A549 (cell line): ENCODE measurements around the gene ARHGAP23. TPM values are rescaled to one million over a fixed set of nuclear protein-coding genes. Genes with fewer than 3 reads are reported as not detected.
A peak's percentile ranks its signal among the peaks of the same experiment; 100 is the strongest.
"Not testable (repeated sequence)": the region's sequence is repeated elsewhere in the genome, so short reads cannot be mapped to it uniquely, and the experiment has no call there.

Experiments
- ATAC-seq, 2 experiments: fragments of 200-7000 bp in 1 of 2; fragments of >200 bp in 1 of 2; cut with Nextera tagmentation in 1 of 2; cut with Tn5 transposase in 1 of 2; 3 replicates each; pipeline versions ENCODE4 v1.8.0 to v1.9.1; 2018 to 2020; ENCODE audit warnings: mild to moderate bottlenecking in 1 of 2, moderate library complexity in 1 of 2
- CTCF ChIA-PET: fragments of 300-600 bp; sonication (Branson Sonifier 250); formaldehyde crosslinking; extraction: SDS; loops from one replicate; lab custom pipeline; 2021; ENCODE audit warnings: antibody characterized with exemption, inconsistent platforms; lab: Yijun Ruan, JAX
- POLR2A ChIA-PET: fragments of 350-600 bp; formaldehyde crosslinking; extraction: SDS; loops from one replicate; lab custom pipeline; 2021; ENCODE audit warnings: antibody characterized with exemption, inconsistent platforms; lab: Yijun Ruan, JAX
- DNase-seq, 2 experiments: peaks; one replicate each; pipeline versions ENCODE4 v3.0.0 to v3.0.0-alpha.2; 2011 to 2016; ENCODE audit warnings: low read depth in 1 of 2, low spot score in 1 of 2
- FAIRE-seq: peaks from 2 replicates; lab custom pipeline; 2011; peaks lifted over from hg19 to GRCh38; lab: Jason Lieb, UNC
- H3K27ac ChIP-seq, 2 experiments: fragments of >200 bp; sonication (Bioruptor Twin); formaldehyde crosslinking; 3 replicates each; pipeline ENCODE4 v1.5.1; 2016 to 2017
- H3K4me1 ChIP-seq: fragments of >200 bp; sonication (Bioruptor Twin); formaldehyde crosslinking; 3 replicates; pipeline ENCODE4 v1.6.1; 2016
- H3K4me2 ChIP-seq: fragments of >200 bp; sonication (Bioruptor Twin); formaldehyde crosslinking; 3 replicates; pipeline ENCODE4 v1.6.1; 2016
- H3K4me3 ChIP-seq: fragments of >200 bp; sonication (Bioruptor Twin); formaldehyde crosslinking; 3 replicates; pipeline ENCODE4 v1.5.1; 2016
- H3K9me3 ChIP-seq: fragments of >200 bp; sonication (Bioruptor Twin); formaldehyde crosslinking; 3 replicates; pipeline ENCODE4 v1.6.1; 2016
- BHLHE40 ChIP-seq: IDR thresholded peaks from 2 replicates; pipeline ENCODE4 v1.6.1; 2012; ENCODE audit warnings: low read depth, low read length, inconsistent platforms
- E2F6 ChIP-seq: IDR thresholded peaks from 2 replicates; pipeline ENCODE4 v1.6.1; 2012; ENCODE audit warnings: low read depth, borderline replicate concordance
- ESRRA ChIP-seq: fragments of 150-350 bp; IDR thresholded peaks from 2 replicates; pipeline ENCODE4 v1.6.1; 2014; ENCODE audit warnings: mild to moderate bottlenecking, low read length, borderline replicate concordance
- FOSB ChIP-seq: fragments of 250-450 bp; sonication (Bioruptor Pico); IDR thresholded peaks from 2 replicates; pipeline ENCODE4 v1.5.0; 2020; ENCODE audit warnings: mild to moderate bottlenecking, moderate library complexity
- FOSL2 ChIP-seq, 2 experiments: fragments of 450-650 bp in 1 of 2; fragments of >200 bp in 1 of 2; sonication (Bioruptor Twin) in 1 of 2; formaldehyde crosslinking; IDR thresholded peaks; 2 replicates each; pipeline versions ENCODE4 v1.5.0 to v1.6.1; 2016 to 2020; ENCODE audit warnings: mild to moderate bottlenecking in 1 of 2, moderate library complexity in 1 of 2
- FOXS1 ChIP-seq: fragments of 250-450 bp; sonication (Bioruptor Pico); IDR thresholded peaks from 2 replicates; pipeline ENCODE4 v1.5.0; 2020; ENCODE audit warnings: mild to moderate bottlenecking, moderate library complexity
- HEYL ChIP-seq: fragments of 250-450 bp; sonication (Bioruptor Pico); IDR thresholded peaks from 2 replicates; pipeline ENCODE4 v1.8.0; 2021; ENCODE audit warnings: mild to moderate bottlenecking, moderate library complexity
- HOXA7 ChIP-seq: fragments of 250-450 bp; sonication (Bioruptor Pico); IDR thresholded peaks from 2 replicates; pipeline ENCODE4 v1.5.0; 2020; ENCODE audit warnings: mild to moderate bottlenecking, moderate library complexity
- KDM1A ChIP-seq: fragments of 200-600 bp; sonication (generic); IDR thresholded peaks from 2 replicates; pipeline ENCODE4 v1.6.1; 2016; ENCODE audit warnings: low read depth, mild to moderate bottlenecking
- KDM5A ChIP-seq: fragments of 200-600 bp; sonication (generic); IDR thresholded peaks from 2 replicates; pipeline ENCODE4 v1.6.1; 2016; ENCODE audit warnings: antibody characterized with exemption, mild to moderate bottlenecking
- MAX ChIP-seq: IDR thresholded peaks from 2 replicates; pipeline ENCODE4 v1.6.1; 2012
- MAZ ChIP-seq: fragments of 150-350 bp; IDR thresholded peaks from 2 replicates; pipeline ENCODE4 v1.6.1; 2014; ENCODE audit warnings: antibody characterized with exemption, low read depth, low read length, borderline replicate concordance
- NPAS2 ChIP-seq: fragments of 250-450 bp; sonication (Bioruptor Pico); IDR thresholded peaks from 2 replicates; pipeline ENCODE4 v1.8.0; 2022; ENCODE audit warnings: mild to moderate bottlenecking, moderate library complexity, borderline replicate concordance
- PBX3 ChIP-seq: IDR thresholded peaks from 2 replicates; pipeline ENCODE4 v1.6.1; 2012
- RAD21 ChIP-seq, 2 experiments: fragments of >200 bp in 1 of 2; sonication (Bioruptor Twin) in 1 of 2; formaldehyde crosslinking in 1 of 2; IDR thresholded peaks in 1 of 2; conservative IDR thresholded peaks in 1 of 2; 2 replicates in 1 of 2; 3 replicates in 1 of 2; pipeline ENCODE4 v1.6.1; 2012 to 2018; ENCODE audit warnings: inconsistent platforms in 1 of 2
- RCOR1 ChIP-seq: fragments of 150-350 bp; IDR thresholded peaks from 2 replicates; pipeline ENCODE4 v1.6.1; 2014; ENCODE audit warnings: antibody characterized with exemption, low read length, low read depth
- SREBF2 ChIP-seq: fragments of 450-650 bp; IDR thresholded peaks from 2 replicates; pipeline ENCODE4 v1.6.1; 2014; ENCODE audit warnings: mild to moderate bottlenecking, moderate library complexity
- ZSCAN20 ChIP-seq: fragments of 250-450 bp; sonication (Bioruptor Pico); IDR thresholded peaks from 2 replicates; pipeline ENCODE4 v1.8.0; 2022; ENCODE audit warnings: mild to moderate bottlenecking, moderate library complexity
- WGBS: methylation state at CpG from one replicate; pipeline ENCODE4 v1.1.6; 2017; ENCODE audit errors: missing lambda C conversion rate; 5-methylcytosine and 5-hydroxymethylcytosine counted together
- polyA plus RNA-seq, 4 experiments: library from polyadenylated mRNA; depleted of rRNA in 3 of 4; stranded (reverse); fragments of >200 nt; fragmentation: RNase III in 1 of 4; extraction: RNeasy Plus Mini Kit Qiagen cat#74134 plus additional on column Dnase treatment in 1 of 4; gene quantifications; 2 replicates in 3 of 4; 3 replicates in 1 of 4; pipeline ENCODE4 v1.2.3, GENCODE V29; 2011 to 2017

ARHGAP23 gene
- polyA plus RNA-seq, 2 of the 4 experiments (the other 2 are of a cell fraction) = 4.8 to 32.6 TPM

GRCh38 chr17:38510421-38511149, 82.3 kb downstream of the ARHGAP23 start:
- ChIA-PET POLR2A (no interaction called here), CTCF (interaction anchor here (0.6 to 2.7 kb wide), 8 partner anchors 19 to 246 kb away, joined by 3 to 8 read pairs (median 4); no protein-coding TSS in a partner anchor)
- peaks cover 19% of the 10 kb centered on the region for H3K4me1 ChIP-seq
- FAIRE-seq = no peak
- TF ChIP-seq ZSCAN20 (CRISPR knock-in tag) (no peak), RAD21 (conservative IDR thresholded peaks at IDR 0.05 in 1 of 2, IDR thresholded peaks at IDR 0.05 in 1 of 2) (no peak), KDM5A (no peak), ESRRA (no peak), MAZ (no peak)
- peak overlapping the region in 1 of 2 experiments; percentile 38; a peak in 1 of 6 replicates for H3K27ac ChIP-seq
- no peaks in the 10 kb centered on the region for H3K9me3 ChIP-seq
- no peak overlapping the region for H3K4me3 ChIP-seq
- DNase-seq = no peak
- ATAC-seq = peak; percentile 9 to 24; a peak in 3 of 6 replicates
- WGBS = 94% methylated on average over 66 of the region's 86 CpGs
- H3K4me2 ChIP-seq = peak overlapping the region; percentile 36; the same call in 2 of the 3 replicates

- Histone ChIP-seq H3K4me3 (no peak overlapping the region), H3K4me1 (peaks cover 19% of the 10 kb centered on the region), H3K4me2 (peak overlapping the region; percentile 36), H3K9me3 (no peaks in the 10 kb centered on the region), H3K27ac (peak overlapping the region in 1 of 2 experiments; percentile 38; a peak in 2 of 6 replicates)
- TF ChIP-seq FOXS1 (CRISPR knock-in tag) (no peak), ESRRA (no peak), FOSL2 (IDR thresholded peaks at IDR 0.05) (no peak), FOSL2 (CRISPR knock-in tag; IDR thresholded peaks at IDR 0.05) (no peak), E2F6 (no peak), NPAS2 (CRISPR knock-in tag) (no peak), BHLHE40 (no peak), MAX (no peak)
- ChIA-PET CTCF (interaction anchor here (0.6 to 2.7 kb wide), 9 partner anchors 18 to 247 kb away, joined by 3 to 15 read pairs (median 4); no protein-coding TSS in a partner anchor), POLR2A (no interaction called here)
- DNase-seq = no peak
- no peak for FAIRE-seq
- ATAC-seq = peak; percentile 2 to 43; a peak in 3 of 6 replicates
- WGBS = 65% methylated on average over 15 of the region's 15 CpGs
Measured at GRCh38 chr17:38511150-38512108, 83.2 kb downstream of the ARHGAP23 start.

- Histone ChIP-seq H3K4me1 (peaks cover 19% of the 10 kb centered on the region), H3K4me2 (no peak overlapping the region), H3K27ac (peak overlapping the region in 1 of 2 experiments; percentile 38; a peak in 2 of 6 replicates), H3K9me3 (no peaks in the 10 kb centered on the region), H3K4me3 (no peak overlapping the region)
- no peak for FAIRE-seq
- TF ChIP-seq KDM1A (no peak), HEYL (CRISPR knock-in tag) (no peak), RCOR1 (no peak), FOSB (CRISPR knock-in tag) (no peak), SREBF2 (no peak), BHLHE40 (no peak), FOSL2 (IDR thresholded peaks at IDR 0.05) (no peak), FOSL2 (CRISPR knock-in tag; IDR thresholded peaks at IDR 0.05) (no peak), HOXA7 (CRISPR knock-in tag) (no peak), MAX (no peak), NPAS2 (CRISPR knock-in tag) (no peak), PBX3 (no peak), MAZ (no peak)
- 87% methylated on average over 13 of the region's 13 CpGs for WGBS
- CTCF ChIA-PET = interaction anchor here (0.6 to 2.3 kb wide), 9 partner anchors 10 to 149 kb away, joined by 3 to 15 read pairs (median 6); no protein-coding TSS in a partner anchor
- DNase-seq = no peak
- POLR2A ChIA-PET = no interaction called here
- ATAC-seq = no peak
Measured at GRCh38 chr17:38512473-38513058, 84.3 kb downstream of the ARHGAP23 start.

- POLR2A ChIA-PET, H3K9me3 ChIP-seq, H3K4me1 ChIP-seq, ATAC-seq, DNase-seq, H3K4me2 ChIP-seq, H3K27ac ChIP-seq, FAIRE-seq, H3K4me3 ChIP-seq: not testable (repeated sequence)
- 67% methylated on average over 8 of the region's 8 CpGs for WGBS
- CTCF ChIA-PET = interaction anchor here (1.4 to 1.5 kb wide), 2 partner anchors 10 to 17 kb away, joined by 3 to 4 read pairs; no protein-coding TSS in a partner anchor
Measured at GRCh38 chr17:38526526-38526925, 98.3 kb downstream of the ARHGAP23 start.

GRCh38 chr17:38528141-38528540, 99.9 kb downstream of the ARHGAP23 start:
- H3K27ac ChIP-seq, H3K4me2 ChIP-seq, H3K9me3 ChIP-seq, ATAC-seq, POLR2A ChIA-PET, FAIRE-seq, H3K4me1 ChIP-seq, DNase-seq, H3K4me3 ChIP-seq: not testable (repeated sequence)
- 46% methylated on average over 10 of the region's 10 CpGs for WGBS
- CTCF ChIA-PET = interaction anchor here (1.4 kb wide), 1 partner anchor 19 kb away, joined by 4 read pairs; no protein-coding TSS in a partner anchor
